GM12873 (cell line): Measurements from ENCODE around the gene LYRM4.

ENCODE experiments used
- CTCF ChIP-seq: IDR thresholded peaks from 2 replicates; pipeline ENCODE4 v1.5.1; 2012; ENCODE audit warnings: low read depth, mild to moderate bottlenecking, moderate library complexity, low read length, control low read depth; ENCODE audit not compliant: insufficient read depth; ENCODE audit errors: missing control alignments

LYRM4 gene

DNA sequence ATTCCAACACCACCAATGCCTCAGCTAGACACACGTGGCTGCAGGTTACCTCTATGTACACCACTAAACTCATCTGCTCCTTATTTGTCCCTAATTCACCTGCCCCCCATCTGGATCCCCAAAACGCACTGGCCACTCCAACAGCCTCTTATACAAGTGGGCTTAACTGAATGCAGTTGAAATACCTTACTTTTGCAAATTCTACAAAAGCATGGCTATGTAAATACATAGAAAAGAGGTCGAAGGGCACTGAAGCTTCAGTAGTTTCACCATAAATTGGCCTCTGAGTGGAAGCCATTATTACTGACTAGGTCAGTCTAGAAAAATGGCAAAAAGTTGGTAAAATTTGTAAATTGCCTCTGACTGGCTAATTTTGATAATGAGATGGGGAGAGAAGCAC, 186.8 kb downstream of the LYRM4 start:
- no peak for TF ChIP-seq CTCF

GRCh38 chr6:5072440-5072839, 188.3 kb downstream of the LYRM4 start:
- no peak for TF ChIP-seq CTCF

DNA sequence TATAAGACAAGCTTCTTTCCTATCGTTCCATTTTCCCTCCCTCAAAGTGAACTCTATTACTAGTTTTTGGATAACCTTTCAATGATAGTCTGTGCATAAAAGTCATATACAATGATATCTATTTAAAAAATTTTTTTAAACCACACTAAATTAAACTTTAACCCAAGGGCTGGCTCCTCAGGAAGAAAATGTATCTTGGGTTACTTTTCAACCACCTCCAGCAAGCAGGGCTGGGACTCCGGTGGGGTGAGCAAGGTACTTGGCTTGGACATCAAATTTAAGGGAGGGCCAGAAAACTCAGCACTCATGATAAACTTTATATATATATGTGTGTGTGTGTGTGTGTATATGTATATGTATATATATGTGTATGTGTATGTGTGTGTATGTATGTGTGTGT, 189.5 kb downstream of the LYRM4 start:
- TF ChIP-seq CTCF: no peak

GRCh38 chr6:5068153-5068751, 192.5 kb downstream of the LYRM4 start:
- no peak for TF ChIP-seq CTCF

GRCh38 chr6:5067305-5067704, 193.4 kb downstream of the LYRM4 start:
- no peak for TF ChIP-seq CTCF

- TF ChIP-seq CTCF: no peak
Observed at GRCh38 chr6:5066456-5067093, 194.2 kb downstream of the LYRM4 start.

DNA sequence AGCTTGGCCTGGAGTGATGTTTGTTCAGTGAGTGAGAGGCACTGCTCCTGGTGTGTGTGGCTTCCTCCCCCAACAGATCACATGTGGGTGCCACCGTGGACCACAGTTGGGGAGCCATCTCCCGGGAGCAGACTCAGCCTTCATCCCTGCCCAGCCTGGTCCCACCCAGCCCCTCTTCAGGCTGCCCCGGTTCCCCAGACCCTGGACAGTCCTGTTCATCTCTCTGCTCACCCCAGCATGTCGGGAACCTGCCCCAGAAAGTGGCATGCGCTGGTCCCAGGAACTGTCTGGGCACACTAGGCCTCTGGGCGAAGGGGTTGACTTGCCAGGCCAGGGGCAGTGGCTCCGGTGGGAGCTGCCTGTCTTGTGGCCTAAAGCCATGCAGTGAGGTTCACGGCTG, 197.1 kb downstream of the LYRM4 start:
- no peak for TF ChIP-seq CTCF
